ENCODE measurements around the gene SPATA2.

The SPATA2 gene

GRCh38 chr20:49936153-49937026 lies 21.1 kb upstream of the SPATA2 start, which contains the start of gene RNF114:
TSS of gene RNF114 (plus strand) at chr20:49936397. CDS start at chr20:49936413, 16 bp downstream.
- in situ Hi-C loops (cut with MboI; ENCODE audit: low sequenced_read_pairs), result no loop called here

- in situ Hi-C loops (cut with MboI; ENCODE audit: low sequenced_read_pairs), result no loop called here
These were observed 20.4 kb upstream of the SPATA2 start for GRCh38 chr20:49935746-49936152.

DNA sequence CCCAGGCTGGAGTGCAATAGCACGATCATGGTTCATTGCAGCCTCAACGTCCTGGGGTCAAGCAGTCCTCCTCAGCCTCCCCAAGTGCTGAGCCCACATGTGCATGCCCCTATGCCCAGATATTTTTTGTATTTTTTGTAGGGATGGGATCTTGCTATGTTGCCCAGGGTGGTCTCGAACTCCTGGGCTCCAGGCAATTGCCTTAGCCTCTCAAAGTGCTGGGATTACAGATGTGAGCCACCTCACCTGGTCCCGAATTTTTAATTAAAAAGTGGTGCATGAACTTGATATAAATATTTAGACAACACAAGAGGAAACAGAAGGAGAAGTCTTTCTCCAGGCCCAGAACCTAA lies 13.8 kb upstream of the SPATA2 start:
- in situ Hi-C loops (cut with MboI; ENCODE audit: low sequenced_read_pairs), result no loop called here

DNA sequence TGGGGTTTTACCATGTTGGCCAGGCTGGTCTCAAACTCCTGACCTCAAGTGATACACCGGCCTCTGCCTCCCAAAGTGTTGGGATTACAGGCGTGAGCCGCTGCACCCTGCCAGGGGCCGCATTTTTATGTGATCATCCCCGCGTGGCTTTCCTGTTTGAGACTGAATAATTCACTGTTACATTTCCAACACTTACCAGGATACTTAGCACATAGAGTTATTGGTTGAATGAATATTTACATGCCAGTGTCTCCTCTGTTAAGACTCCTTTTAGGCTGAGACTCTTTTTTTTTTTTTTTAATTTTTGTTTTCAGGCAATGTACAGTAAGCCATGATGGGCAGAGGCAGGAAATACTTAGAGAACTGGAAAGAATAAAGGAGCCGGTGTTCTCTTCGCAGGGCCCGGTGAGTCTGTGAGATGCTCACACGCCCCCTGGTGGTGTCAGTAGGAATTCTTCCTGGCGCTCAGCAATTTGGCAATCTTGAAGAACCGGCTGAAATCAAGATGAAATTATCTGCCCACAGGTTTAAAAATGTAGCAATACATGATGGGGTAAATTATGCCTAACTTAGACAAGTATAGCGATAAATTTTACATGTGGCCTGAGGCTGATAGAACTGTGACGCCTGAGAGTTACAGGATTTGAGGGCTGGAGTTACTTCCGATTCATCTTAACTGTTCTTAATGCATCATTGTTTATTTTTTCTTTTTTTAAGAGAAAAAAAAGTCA lies 13.2 kb upstream of the SPATA2 start:
- in situ Hi-C loops (cut with MboI; ENCODE audit: low sequenced_read_pairs), result no loop called here

DNA sequence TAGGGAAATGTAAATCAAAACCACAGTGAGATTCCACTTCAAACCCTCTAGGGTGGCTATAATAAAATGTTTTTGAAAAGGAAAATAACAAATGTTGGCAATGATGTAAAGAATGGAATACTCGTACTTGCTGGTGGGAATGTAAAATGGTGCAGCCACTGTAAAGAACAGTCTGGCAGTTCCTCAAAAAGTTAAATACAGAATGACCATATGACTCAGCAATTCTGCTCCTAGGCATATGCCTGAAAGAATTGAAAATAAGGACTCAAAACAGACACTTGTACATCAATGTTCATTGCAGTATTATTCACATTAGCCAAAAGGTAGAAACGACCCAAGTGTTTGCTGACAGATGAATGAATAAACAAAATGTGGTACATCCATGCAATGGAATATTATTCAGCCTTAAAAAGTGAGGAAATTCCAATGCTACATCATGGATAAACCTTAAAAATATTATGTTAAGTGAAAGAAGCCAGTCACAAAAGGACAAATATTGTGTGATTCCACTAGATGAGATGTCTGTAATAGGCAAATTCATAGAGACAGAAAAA lies 10.6 kb upstream of the SPATA2 start:
- in situ Hi-C loops (cut with MboI; ENCODE audit: low sequenced_read_pairs), result no loop called here

DNA sequence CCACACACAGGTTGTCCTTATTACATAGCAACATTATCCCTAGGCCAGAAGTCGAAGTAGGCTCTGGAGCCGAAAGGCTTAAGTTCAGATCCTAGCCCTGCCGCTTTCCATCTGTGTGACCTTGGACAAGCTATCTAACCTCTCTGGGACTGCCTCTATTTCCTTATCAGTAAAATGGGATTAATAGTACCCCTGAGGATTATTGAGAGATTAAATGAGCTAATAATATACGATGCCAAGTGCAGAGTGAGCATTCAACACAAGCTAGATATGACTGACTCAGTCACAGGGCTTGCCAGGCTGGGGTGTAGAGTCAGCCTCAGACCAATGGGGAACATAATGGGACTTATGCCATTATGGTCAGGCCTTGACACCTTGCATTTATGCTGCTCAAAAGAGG lies 8.9 kb upstream of the SPATA2 start:
- in situ Hi-C loops (cut with MboI; ENCODE audit: low sequenced_read_pairs), result no loop called here

DNA sequence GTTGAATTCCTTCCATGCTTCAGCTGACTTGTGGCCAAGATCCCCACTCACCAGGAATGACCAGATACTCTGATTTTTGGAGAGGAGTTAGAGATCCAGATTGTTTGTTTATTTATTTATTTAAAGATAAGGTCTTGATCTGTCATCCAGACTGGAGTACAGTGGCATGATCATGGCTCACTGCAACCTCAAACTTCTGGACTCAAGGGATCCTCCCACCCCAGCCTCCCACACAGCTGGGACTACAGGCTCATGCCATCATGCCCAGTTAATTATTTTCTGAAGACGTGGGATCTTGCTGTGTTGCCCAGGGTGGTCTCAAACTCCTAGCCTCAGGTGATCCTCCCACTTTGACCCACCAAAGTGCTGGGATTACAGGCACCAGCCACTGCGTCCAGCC lies 4.1 kb upstream of the SPATA2 start:
- in situ Hi-C loops (cut with MboI; ENCODE audit: low sequenced_read_pairs), result no loop called here

DNA sequence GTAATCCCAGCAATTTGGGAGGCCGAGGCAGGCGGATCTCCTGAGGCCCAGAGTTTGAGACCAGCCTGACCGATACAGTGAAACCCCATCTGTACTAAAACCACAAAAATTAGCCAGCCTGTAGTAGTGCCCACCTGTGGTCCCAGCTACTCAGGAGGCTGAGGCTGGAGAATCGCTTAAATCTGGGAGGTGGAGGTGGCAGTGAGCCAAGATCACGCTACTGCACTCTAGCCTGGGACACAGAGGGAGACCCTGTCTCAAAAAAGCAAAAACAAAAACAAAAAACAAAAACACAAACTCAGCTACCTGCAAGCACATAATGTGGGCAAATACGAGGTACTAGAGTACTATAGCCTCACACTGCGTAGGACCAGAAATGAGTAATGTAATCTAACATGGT lies 3.7 kb upstream of the SPATA2 start:
- in situ Hi-C loops (cut with MboI; ENCODE audit: low sequenced_read_pairs), result no loop called here

DNA sequence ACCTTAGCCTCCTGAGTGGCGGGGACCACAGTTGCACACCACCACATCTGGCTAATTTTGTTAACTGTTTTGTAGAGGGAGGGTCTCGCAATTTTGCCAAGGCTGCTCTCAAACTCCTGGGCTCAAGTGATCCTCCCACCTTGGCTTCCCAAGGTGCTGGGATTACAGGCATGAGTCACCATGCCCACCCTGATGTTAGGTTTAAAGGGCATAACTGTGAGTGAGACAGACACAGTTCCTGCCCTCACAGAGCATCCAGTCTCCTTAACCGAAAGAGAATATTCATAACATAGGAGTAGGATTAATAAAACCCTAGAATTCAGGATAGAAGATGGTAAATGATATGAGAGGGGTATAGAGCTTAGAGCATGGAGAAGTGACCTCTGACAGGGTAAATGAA lies 3.1 kb upstream of the SPATA2 start:
- in situ Hi-C loops (cut with MboI; ENCODE audit: low sequenced_read_pairs), result no loop called here

DNA sequence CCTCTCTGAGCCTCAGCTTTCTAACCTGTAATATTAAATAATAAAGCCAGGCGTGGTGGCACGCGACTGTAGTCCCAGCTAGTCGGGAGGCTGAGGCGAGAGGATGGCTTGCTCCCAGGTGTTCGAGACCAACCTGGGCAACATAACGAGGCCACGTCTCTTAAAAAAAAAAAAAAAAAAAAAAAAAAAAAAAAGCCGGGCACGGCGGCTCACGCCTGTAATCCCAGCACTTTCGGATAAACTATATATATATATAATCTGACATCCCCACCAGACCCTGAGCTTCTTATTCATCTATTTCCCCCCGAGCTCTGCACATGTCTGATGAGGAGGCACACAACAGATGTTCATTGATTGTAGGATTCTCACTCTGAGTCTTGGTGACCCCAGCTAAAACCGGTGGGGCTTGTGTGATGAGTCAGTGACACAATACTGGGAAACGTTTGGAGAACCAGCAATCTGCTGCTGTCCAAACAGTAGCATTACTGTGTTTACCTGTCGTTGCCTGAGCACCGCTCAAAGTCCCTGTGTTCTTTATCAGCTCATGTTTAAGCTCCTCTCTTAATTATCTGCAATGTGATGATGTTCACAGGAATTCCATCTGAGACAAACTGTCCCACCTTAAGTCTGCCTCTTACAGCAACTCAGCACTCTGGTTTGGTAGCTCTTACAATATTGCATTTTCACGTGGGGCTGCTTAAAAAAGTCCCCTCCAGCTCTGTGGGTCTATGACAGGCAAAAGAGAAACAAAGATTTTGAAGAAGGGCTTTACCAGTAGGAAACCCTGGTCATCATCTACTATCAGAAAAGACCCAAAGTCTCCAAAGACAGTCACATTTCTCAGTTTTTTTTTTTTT lies 1.0 kb upstream of the SPATA2 start:
- in situ Hi-C loops (cut with MboI; ENCODE audit: low sequenced_read_pairs), result no loop called here

DNA sequence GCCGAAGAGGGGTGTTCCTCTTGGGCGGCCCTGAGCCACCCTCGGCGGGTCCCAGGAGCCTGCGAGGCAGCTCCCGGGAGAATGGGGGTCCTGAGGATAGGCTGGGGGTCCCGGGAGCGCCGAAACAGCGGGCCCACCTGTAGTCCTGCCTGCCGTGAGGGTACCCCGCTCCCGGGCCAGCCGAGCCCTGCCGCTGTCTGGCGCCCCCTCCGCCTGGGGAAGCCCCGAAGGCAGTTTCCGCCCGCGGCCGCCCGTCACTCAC lies 280 bp downstream of the SPATA2 start:
- in situ Hi-C loops (cut with MboI; ENCODE audit: low sequenced_read_pairs), result no loop called here

DNA sequence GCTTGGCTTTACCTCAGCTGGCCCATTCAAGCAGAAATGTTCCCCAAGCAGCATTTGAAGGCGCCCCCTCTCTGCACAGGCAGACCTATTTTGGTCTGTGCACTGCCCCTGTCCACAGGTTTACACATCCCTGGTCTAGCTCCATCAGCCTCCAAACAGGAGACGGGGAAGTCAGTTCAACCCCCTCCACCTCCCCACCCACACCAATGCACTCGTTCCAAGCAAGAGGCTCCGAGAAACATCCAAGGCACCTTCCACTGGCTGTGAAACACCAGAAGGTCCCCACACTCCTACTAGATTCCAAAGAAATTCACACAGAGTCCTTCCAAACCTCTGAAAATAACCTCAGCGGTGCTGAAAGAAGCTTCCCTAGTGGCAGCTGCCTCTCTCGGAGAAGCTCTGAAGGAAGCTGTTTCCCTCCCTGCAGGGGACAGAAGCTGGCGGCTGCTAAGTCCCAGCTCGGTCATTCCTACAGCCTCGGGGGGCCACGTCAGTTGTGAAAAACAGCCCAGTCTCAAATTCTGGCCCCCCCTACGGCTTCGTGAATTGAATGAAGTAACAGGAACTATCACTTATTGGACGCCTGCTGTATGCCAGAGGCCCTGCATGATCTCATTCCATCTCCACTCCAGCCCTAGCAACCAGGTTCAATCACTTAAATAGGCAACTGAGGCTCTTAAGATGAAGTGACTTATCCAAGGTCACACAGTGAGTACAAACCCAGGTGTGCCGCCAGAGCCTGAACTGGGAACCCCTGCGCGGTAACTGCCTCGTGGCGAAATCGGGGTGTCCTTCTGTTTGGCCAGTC lies 815 bp downstream of the SPATA2 start:
- in situ Hi-C loops (cut with MboI; ENCODE audit: low sequenced_read_pairs), result no loop called here

- in situ Hi-C loops (cut with MboI; ENCODE audit: low sequenced_read_pairs), result no loop called here
These were observed 1.8 kb downstream of the SPATA2 start for GRCh38 chr20:49913399-49914047.

- in situ Hi-C loops (cut with MboI; ENCODE audit: low sequenced_read_pairs), result no loop called here
These were observed 5.0 kb downstream of the SPATA2 start for GRCh38 chr20:49910340-49910706.

DNA sequence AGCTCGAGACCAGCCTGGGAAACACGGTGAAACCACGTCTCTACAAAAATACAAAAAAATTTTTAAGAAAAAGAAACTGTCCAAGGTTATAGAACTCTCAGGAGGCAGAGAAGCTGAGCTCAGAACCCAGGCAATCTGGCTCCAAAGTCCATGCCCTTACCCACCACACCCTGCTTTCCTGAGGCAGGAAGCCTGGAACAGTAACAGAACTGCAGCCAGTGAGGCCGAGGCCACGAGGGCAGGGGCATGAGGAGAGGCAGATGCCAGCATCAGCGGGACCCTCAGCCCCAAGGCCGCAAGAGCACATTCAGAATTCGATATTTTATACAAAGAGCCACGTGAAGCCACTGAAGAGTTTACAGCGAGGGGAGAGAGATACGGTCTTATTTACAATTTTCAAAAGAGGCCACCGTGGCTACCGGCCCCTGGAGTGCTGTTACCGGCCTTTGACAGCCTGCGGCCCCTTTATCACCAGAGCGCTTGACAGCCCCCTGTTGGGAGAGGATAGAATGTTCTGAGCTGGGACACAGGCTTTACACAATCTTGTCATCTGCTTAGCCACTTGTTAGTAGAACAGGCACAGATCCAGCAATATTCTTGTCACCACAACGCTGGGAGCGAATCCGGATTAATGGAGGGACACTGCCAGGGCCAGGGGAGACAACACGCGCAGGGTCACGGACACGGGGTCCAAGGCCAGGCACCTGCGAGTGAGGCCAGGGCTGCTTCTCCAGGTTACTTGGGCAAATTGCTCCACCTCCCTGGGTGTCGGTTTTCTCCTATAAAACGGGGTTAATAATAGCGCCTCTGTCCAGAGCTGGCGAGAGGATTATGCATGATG lies 5.6 kb downstream of the SPATA2 start:
- in situ Hi-C loops (cut with MboI; ENCODE audit: low sequenced_read_pairs), result no loop called here

GRCh38 chr20:49908258-49908565 lies 7.1 kb downstream of the SPATA2 start:
- in situ Hi-C loops (cut with MboI; ENCODE audit: low sequenced_read_pairs), result no loop called here

DNA sequence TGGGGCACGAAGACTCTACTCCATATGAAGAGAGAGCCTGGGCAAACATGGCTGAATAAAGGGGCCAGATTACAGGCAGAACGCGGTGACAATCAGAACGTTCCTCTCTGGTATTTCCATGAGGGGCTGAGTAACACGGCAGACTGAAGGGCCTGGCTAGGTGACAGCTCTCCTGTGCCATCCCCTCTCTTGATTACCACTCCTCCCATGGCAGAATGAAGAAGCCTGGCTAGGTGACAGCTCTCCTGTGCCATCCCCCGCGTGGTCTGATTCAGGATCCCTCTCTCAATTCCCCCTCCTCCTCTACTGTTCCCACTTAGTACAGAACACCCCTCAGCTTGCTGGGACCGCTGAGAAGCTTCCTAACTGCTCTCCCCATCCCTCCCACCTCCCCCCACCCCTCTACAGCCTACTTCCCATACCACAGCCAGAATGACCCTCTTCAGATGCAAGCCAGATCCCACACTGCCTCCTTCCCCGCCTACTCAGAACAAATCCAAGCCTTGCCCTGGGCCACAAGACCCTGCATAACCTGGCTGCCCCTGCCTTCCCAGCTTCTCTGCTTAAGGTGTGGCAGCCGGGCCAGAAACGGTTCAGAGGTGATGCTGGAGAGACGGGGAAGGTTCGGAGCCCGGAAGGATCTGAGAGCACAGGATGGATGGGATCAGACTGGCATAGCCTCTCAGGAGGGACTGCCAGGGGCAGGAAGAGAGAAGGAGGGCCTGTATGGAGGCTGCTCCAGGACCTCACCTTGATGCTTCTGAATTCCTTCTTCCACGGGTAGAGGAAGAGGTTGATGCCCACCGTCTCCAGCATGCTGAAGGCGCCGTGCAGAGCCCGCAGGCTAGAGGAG lies 7.7 kb downstream of the SPATA2 start:
- in situ Hi-C loops (cut with MboI; ENCODE audit: low sequenced_read_pairs), result no loop called here

DNA sequence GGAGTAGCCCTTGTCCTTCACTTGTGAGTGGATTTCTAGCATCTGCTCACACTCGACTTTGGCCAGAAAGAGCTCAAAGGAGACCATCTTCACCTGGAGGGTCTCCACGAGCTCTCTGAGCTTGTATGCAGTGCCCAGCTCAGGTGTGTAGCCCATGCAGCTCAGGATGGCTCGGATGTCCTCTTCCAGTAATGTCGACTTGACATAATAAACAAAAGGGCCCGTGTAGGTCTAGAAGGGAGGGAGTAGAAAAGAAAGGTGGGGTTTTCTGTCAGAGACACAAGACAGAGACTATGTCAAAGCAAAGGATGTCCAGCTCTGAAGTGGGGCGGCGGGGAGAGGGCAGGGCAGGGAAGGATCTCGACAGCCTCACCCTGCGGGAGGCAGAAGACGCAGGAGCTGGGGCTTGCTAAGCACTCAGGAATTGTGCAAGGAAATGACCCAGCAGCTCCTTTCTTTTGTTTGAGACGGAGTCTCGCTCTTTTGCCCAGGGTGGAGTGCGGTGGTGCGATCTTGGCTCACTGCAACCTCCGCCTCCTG lies 8.6 kb downstream of the SPATA2 start:
- in situ Hi-C loops (cut with MboI; ENCODE audit: low sequenced_read_pairs), result no loop called here

All from HL-60/S4 treated with retinoic acid at 250 ng/mL for 4 days and 3 days (cell line).